ENCODE data around the gene SNAP25. TPM values are rescaled to one million over a fixed set of nuclear protein-coding genes. Genes with fewer than 3 reads are reported as not detected.
A peak's percentile ranks its signal among the peaks of the same experiment; 100 is the strongest.

Gene SNAP25
- 8.4 TPM for polyA plus RNA-seq (ENCODE audit: insufficient read length)
- long read RNA-seq, donor 1, partial matches to known transcripts = 0 of 2 reads
- long read RNA-seq, donor 1, other reads (novel, unspliced or antisense) = 0 of 2 reads
- long read RNA-seq, donor 2, partial matches to known transcripts = 0 of 4 reads
- long read RNA-seq, donor 2, other reads (novel, unspliced or antisense) = 0 of 4 reads
- long read RNA-seq, donor 3, partial matches to known transcripts = 0 of 1 reads
- long read RNA-seq, donor 3, other reads (novel, unspliced or antisense) = 0 of 1 reads
- long read RNA-seq, donor 4 = 0 reads
- long read RNA-seq, donor 5, partial matches to known transcripts = 8 of 14 reads
- long read RNA-seq, donor 5, other reads (novel, unspliced or antisense) = 0 of 14 reads
- long read RNA-seq, donor 6, partial matches to known transcripts = 0 of 1 reads
- long read RNA-seq, donor 6, other reads (novel, unspliced or antisense) = 0 of 1 reads
- long read RNA-seq, donor 7 = 0 reads
- long read RNA-seq, donor 8 = 0 reads

DNA sequence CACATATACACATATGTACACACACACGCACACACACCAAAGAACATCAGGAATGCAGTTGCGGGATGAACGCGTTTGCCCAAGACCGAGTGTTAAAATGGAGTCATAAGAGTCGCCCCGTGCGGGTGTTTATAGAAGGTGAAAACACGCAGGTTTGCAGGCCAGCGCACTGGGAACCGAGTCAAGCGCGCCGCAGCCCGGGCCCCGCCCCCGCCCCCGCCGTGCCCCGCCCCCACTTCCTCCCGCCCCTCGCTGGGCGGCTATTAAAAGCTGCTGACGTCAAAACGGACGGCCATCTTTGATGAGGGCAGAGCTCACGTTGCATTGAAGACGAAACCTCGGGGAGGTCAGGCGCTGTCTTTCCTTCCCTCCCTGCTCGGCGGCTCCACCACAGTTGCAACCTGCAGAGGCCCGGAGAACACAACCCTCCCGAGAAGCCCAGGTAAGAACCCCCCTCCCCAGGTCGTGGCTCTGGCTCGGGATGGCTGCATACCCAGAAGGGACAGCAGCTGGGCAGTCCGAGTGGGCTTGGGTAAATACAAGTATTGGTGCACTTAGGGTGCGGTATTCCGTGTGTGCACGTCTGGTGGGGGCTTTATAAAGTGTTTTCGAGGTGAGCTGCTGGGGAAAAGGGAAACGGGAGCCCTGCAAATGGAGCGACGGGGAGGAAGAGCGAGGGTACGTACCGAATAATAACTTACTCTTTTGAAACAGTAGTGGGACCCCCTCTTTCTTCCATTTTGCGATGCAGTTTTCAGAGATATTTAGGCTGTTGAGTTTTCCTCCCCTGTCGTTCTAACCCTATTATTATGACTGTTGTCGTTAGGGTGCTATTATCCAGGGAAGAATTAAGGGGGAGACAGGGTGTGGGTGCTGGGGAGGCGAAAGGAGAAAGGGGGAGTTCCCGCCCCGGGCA is at the start of gene SNAP25:
SNAP25 (plus strand) TSS at position 295 of the 916 bp plus-strand sequence. CDS start 56,662 bp downstream, outside the sequence.
- DNase-seq = peak; percentile 91

DNA sequence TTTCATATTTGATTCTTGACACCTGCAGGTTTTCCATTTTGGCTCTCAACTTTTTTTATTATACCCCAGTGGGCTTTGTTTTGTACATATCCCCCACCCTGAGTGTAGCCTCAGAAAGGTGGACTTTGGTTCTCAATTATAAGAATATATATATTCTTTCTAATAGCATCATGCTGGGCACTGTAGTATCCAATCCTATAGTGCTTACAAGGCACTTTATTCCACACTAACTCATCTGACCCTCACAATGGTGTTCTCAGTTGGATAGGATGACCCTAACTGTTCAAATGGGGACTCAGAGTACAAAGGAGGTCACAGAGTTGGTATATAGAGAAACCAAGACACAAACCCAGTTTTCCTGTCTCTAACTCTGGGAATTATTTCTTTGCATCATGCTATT is 48.9 kb upstream of the SNAP25 start:
- DNase-seq = no peak

DNA sequence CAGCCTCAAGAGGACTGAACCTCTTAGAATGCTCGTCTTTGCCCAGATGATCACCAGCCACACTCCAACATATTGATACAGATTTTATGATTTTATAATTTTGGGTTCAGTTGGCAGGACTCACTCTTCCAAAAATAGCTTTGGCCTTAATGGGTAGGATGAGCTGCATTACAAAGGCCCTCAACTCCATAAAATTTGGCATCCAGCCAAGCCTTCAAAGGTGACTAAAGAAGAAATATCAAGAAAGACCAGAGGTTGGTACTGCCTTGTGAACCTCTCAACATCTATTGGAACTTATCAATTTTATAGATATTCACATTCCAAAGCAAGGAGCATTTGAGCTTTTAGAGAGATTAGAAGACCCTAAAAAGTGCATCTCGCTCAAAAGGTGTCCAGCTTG is 48.4 kb upstream of the SNAP25 start:
- no peak for DNase-seq

DNA sequence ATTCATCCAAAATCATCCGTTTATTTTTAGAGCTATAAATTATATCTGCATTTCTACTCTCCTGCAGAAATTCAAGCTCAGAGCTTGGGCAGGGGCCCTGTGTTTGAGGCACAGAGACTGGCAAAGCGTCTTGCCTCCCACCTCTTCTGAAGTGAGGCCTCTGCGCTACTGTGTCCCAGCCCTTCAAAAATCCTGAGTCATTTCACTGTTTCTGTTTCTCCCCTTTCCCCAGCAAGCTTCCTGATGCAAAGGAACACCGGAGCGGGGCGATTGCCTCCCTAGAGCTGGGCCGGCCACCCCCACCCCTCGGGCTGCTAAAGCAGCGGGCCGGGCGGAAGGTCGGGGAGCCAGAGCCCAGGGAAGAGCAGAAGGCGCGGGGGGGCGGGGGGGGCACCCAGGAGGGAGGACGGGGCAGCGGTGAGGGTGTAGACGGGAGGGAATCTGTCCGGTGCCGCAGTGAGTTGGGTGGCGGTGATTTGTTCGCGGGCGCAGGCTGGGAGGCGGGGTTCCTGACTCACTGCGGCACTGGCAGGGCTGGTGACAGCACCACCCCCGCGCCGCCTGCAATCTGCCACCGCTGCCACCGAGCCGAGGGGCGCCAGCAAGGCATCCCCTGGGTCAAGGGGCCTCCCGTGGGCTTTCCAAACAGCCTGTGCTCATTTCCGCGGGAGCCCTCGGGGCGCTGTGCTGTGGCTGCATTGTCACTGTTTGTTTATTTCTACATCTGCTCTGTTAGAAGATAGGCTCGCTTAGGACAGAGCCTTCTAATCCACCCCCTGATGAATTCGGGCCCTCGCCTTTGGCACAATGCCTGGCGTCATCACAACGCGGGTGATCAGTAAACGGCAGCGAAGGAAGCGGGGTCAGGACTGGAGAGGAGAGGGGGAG is 46.5 kb upstream of the SNAP25 start:
- DNase-seq = peak; percentile 18

DNA sequence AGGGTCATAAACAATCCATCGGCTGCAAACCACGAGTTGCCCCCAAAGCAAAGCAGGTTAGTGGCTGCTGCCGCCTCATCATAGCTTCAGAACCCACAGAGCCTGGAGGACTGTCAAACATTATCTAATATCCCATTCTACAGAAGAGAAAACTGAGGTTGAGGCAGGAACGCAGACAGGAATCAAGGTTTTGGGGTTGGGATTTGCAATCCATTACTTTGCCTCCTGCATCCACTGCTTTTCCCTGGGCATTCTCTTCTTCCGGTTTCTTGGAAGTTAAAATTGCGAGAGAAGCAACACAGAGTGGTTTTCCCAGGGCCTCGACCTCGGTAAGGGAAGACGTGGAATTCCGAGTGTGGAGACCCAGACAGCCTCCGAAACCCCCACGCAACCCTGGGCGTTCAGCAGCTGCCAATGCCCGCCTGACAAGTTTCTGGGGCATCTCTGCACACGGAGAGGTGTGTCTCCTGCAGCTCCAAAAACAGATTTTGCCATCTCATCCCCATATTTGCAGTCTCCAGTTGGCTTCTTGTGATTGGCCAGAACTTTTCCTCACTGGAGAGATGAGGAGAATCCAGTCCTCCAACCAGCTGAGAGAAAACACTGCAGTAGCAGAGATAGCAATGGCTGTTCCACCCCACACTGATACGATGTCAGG is 45.5 kb upstream of the SNAP25 start:
- DNase-seq = no peak

DNA sequence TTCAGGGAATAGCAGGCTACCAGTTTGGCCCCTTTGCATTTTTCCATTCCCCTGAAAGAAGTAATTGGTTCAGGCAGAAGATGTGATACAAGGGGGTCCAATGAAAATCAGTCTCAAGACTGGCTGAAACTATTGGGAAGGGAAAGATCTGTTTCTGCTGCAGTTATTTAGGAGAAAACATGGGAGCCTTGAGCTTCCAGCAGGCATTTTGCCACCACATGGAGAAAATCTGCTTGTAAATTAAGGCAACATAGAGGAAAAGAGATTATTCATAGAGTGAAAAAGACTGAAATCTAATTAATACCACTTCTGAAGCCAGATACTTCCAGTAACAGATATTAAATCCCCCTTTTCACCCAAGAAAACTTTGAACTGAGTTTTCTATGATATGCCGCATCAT is 44.2 kb upstream of the SNAP25 start:
- DNase-seq = no peak

DNA sequence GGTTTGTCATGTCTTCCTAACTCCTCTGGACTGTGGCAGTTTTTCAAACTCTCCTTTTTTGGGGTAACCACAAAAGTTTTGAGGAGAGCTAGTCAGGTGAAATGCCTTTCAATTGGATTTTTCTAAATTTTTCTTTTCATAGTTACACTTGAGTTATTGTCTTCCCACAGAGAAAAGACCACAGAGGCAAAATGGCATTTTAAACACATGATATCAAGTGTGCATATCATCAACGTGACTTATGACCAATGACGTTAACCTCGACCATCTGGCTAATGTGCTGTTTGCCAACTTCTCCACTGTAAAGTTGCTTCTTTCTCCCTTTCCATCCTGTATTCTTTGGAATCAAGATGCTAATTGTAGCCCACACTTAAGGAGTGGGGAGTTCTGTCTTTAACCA is 41.3 kb upstream of the SNAP25 start:
- no peak for DNase-seq

DNA sequence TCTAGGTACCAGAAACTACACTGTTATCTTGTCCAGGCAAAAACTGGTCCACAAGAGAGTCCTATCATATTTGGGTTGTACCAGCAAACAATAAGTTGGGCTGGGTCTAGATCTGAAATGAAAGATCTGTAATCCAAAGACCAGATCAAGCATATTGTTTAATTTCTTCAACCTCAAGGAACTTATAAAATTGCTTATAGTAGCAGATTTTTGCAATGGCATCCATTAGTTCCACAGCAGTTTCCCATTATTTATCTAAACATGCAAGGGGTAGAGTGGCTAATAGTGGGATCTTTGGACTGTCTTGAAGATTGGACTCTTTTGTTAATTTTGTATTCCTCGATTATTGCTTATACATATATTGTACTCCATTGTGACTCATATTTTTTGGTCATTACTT is 40.5 kb upstream of the SNAP25 start:
- no peak for DNase-seq

DNA sequence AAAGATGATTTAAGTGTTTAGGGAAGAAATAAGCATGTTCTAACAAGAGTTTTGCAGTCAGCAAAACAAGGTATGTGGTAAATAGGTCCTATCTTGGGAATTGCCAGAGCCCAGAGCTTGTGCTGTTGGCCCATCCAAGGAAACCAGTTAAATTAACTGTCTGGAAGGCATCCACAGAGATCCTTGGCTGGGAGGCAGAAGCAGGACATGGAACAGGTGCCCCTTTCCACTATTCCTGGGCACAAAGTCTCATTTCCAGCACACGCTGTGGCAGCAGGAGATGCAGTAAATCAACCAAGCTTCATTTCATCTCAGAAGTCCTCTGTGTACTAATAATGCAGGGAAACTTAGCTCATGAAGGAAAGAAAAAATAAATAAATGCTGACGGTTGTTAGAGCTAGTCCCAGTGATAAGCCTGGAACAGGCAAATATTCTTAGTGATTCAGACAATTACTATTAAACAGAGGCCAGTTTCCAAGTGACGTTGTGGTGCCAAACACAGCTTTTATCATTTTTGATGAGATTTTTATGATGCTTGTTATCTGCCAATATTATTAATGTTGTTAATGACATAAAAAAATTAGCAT is 39.8 kb upstream of the SNAP25 start:
- no peak for DNase-seq

DNA sequence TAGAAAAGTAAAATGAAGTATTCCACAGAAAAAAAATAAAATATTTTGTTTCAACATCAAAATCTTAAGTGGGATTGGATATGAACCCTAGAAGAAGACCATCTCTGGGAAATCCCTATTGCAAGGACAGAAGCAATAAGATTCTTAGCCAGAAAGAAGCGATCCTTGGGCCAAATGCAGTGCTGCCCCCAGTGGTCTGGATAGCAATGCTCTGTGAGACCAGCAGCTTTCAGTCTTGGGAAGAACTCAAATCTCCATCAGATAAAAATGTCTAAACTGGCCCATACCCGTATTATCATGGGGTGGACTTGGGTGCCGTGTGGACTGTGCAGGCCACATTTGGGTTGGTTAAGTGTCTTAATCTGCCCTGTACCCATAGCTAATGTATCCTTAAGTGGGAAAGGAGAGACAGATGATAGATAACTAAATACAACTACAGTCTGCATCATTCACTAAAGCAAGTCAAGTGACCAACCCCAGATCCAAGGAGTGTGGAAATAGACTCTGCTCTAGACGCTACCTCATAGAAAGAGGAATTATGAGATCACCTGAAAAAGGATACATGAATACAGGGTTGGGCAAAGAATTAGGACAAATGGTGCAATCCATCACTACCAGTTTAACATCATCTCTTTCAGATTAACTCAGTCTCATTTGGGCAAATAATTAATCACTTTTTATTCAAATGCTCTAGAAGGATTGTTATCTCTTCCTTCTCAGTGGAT is 38.9 kb upstream of the SNAP25 start:
- DNase-seq = no peak

DNA sequence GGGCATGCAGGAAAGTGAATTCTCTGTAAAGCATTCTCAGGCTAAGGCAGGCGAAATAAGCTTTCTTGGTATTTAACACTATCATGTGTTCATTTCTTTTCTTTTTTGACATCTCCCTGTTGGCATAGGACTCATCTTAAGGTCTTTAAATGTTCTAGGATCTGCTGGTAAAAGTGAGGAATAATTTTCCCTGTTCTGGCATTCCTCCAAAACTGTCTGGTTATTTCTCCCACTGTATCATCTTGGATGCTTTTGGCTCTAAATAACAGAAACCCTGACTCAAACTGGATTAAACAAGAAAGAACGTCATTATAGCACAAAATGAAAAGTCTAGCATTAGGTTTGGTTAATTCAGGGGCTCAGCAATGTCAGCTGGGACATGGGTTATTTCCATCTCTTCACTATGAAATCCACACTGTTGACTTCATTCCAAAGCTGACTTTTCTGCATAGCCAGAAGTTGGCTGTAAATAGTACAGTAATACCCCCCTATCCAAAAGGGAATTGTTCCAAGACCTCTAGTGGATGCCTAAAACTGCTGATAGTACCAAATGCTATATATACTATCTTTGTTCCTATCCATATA is 37.9 kb upstream of the SNAP25 start:
- no peak for DNase-seq

DNA sequence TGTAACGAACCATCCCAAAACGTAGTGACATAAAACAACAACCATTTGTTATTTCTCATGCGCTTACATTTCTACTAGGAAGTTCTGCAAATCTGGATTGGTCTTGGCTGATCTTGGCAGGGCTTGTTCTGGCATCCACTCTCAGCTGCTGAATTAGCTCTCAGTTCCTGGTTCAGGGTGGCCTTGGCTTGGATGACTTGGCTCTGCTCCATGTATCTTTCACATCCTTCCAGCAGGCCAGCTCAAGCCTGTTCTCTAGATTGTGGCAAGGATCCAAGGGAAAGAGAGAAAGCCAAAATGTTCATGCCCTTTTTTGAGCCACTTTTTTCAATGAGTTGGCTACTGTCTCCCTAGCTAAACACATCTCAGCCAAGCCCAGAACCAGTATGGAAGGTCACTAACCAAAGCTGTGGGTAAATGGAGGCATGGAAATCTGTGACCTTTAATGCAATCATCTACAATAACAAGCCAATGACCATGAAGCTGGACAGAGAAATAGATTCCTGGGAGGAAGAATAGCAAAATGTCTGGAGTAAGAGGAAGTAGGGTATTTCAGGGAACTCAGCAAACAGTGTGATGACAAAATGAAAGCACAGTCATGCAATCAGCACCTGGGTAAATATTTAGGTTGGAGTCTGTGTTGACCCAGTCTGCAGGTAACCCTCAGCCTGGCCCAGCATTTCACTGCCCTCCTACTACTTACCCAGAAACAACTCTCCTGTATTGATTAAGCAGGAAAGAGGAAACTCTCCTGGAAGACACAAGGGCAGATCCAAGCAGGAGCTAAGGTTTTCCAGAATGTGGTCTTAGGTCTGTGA is 32.7 kb upstream of the SNAP25 start:
- no peak for DNase-seq

DNA sequence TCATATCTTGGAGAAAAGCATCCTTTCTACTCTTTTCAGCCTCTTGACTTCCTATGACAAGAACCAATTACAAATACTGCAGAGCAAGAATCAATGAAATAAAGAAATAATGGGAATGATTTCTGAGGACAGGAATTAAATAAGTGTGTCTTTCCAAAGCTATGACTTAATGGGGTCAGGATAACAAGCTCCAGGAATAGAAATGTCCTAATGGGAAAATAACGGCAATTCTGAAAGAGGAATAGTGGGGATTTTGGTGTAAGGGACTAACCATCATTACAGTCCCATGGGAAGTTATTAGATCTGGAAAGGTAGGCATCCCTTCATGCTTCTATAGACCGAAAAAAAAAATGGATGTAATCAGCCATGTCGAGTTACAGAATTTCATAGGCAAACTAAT is 28.2 kb upstream of the SNAP25 start:
- DNase-seq = no peak

DNA sequence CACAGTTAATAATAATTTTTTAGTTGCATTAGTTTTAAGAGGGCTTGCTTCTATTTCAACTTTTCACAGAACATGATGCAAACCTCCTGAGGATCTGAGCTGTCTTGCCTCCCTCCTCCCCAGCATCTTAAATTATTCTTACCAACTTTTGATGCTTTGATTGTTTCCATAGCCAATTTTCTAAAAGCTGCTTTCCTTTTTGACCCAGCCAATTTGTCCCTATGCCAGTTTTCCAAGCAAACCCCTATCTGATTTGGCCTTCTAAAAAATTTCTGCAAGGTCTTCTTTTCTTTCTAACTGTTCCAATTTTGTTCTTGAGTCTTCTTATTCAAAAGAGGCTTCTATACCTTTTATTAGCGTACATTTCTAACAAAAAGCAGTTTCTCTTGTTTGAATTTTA is 26.5 kb upstream of the SNAP25 start:
- no peak for DNase-seq

DNA sequence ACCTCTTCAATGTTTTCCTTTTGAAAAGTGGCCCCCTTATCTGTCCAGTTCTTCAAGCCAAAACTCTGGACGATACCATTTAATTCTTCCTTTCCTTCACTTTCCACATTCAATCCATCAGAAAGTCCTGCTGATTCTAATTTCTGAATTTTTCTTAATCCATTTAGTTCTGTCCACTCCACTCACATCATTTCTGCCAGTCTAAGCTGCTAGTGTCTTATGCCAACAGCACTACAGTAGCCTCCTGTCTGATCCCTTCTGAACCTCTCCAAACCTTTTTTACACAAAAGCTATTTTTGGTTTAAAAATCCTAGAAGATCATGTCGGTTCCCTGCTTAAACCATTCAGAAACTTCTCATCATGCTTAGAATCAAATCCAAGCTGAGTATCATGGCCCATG is 24.5 kb upstream of the SNAP25 start:
- no peak for DNase-seq

DNA sequence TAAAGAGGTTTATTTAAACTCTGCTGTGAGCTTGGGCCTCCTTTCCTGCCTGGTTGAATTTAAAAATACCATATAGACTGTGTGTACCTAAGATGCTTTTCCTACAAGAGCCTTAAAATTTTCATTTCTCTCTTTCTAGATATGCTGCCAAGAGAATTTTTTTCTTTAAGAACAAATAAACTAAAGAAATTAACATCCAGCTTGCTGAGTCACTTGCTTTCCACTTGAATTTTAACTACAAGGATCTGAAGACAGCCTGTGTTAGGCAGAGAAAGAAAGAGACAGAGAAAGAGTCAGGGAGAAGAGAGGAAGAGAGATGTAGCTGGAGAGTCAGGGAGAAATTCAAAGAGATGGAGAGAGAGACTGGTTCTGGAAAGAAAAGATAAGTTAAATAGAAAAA is 18.3 kb upstream of the SNAP25 start:
- DNase-seq = no peak

DNA sequence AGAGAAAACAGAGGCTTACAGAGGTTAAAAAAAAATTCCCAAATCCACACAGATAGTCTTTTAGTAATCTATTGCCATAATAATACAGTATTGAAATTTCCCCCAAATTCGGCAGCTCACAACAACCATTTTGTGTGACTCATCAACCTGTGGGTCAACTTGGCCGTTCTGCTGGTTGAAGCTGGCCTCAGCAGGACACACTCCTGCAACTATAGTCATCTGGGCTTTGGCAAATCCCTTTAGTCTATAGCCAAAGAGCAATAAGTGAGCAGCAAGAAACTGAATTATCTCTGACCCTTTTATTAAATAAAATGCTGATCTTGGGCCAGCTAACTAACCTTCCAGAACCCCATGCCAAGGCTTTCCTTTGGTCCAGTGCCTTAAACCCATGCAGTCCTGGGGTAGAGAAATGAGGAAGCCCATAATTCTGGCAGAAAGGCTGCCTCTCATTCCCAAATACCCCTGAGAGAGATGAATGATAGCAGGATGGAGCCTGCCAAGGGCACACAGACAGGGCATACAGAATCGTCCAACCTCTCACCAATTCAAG is 17.2 kb upstream of the SNAP25 start:
- DNase-seq = no peak

DNA sequence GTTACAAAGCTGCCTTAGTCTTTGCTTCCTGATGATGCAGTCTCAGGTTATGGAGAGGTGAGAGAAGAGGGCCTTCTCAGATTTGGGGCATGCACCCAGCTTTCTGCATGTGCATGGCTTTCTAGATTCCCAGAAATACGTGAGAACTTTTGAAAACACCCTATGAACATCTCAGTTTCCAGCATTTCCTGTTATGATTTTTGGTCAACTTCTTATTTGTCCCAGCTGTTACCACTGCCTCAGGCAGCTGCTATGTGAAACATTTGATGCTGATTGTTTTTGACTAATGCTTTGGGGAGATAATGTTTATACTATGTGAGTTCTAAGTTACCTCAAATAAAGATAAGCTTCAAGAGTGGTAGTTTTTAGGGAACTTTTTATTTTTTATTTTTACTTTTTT is 9.5 kb upstream of the SNAP25 start:
- DNase-seq = no peak

DNA sequence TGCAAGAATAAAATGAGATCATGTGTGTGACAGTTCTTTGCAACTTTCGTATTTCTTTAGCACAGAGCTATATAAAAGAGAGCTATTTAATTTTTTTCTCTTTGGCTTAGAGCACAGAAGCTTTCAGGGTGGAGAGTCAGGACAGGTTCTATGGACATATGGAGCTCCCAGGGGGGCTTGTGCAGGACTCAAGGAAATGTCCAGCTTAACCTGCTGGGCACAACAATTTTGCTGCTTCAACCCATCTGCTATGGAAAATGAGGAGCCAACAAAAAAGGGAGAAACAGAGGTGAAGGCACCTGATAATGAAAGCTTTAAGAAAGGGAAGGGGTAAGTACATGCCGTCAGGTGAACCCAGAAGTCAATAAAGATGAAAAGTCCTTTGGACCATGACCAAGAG is 5.1 kb upstream of the SNAP25 start:
- DNase-seq = no peak
